WTC11 (cell line): ENCODE data around the gene ACTL8. TPM values are rescaled to one million over a fixed set of nuclear protein-coding genes. Genes with fewer than 3 reads are reported as not detected.
A peak's percentile ranks its signal among the peaks of the same experiment; 100 is the strongest.

Experiments used
- ATAC-seq: fragments of 200-7000 bp; cut with Tn5 transposase; 2 replicates; pipeline ENCODE4 v1.10.0; 2021; ENCODE audit warnings: mild to moderate bottlenecking, moderate library complexity
- CTCF ChIA-PET: fragments of 300-600 bp; sonication (Branson Sonifier 250); formaldehyde crosslinking; loops from one replicate; lab custom pipeline; 2021; ENCODE audit warnings: antibody characterized with exemption; lab: Charles Lee
- POLR2A ChIA-PET: fragments of 350-600 bp; sonication (Branson Sonifier 250); formaldehyde crosslinking; loops from one replicate; lab custom pipeline; 2021; ENCODE audit warnings: antibody characterized with exemption; lab: Charles Lee
- DNase-seq: peaks from one replicate; pipeline ENCODE4 v3.0.0; 2021; ENCODE audit warnings: low spot score
- H3K27ac Mint-ChIP-seq: 2 replicates; pipeline ENCODE4 v1.8.0; 2021; ENCODE audit warnings: mixed read lengths
- H3K27me3 Mint-ChIP-seq: 2 replicates; pipeline ENCODE4 v1.8.0; 2021; ENCODE audit warnings: low read depth, mild to moderate bottlenecking, moderate library complexity, mixed read lengths
- H3K36me3 Mint-ChIP-seq: 2 replicates; pipeline ENCODE4 v1.8.0; 2021; ENCODE audit warnings: mixed read lengths
- H3K4me1 Mint-ChIP-seq: 2 replicates; pipeline ENCODE4 v1.8.0; 2022; ENCODE audit warnings: mixed read lengths
- H3K4me3 Mint-ChIP-seq: 2 replicates; pipeline ENCODE4 v1.8.0; 2021; ENCODE audit warnings: mild to moderate bottlenecking, moderate library complexity, mixed read lengths
- H3K9me3 Mint-ChIP-seq: 2 replicates; pipeline ENCODE4 v1.8.0; 2021; ENCODE audit warnings: mixed read lengths
- ELF4 ChIP-seq: sonication (generic); formaldehyde crosslinking; IDR thresholded peaks from 2 replicates; pipeline ENCODE4 v1.8.1; 2022; ENCODE audit warnings: low read depth, mild to moderate bottlenecking, moderate library complexity, missing genetic modification reagents
- GABPB1 ChIP-seq: sonication (generic); formaldehyde crosslinking; IDR thresholded peaks from 2 replicates; pipeline ENCODE4 v1.8.1; 2023; ENCODE audit warnings: mild to moderate bottlenecking, missing genetic modification reagents
- JUN ChIP-seq: sonication (generic); formaldehyde crosslinking; IDR thresholded peaks from 2 replicates; pipeline ENCODE4 v1.8.0; 2023; ENCODE audit warnings: mild to moderate bottlenecking, missing genetic modification reagents
- KAT7 ChIP-seq: sonication (generic); formaldehyde crosslinking; IDR thresholded peaks from 2 replicates; pipeline ENCODE4 v1.8.1; 2023; ENCODE audit warnings: missing genetic modification reagents, mild to moderate bottlenecking, borderline replicate concordance
- MXD4 ChIP-seq: fragments of 250-450 bp; sonication (Bioruptor Pico); IDR thresholded peaks from 2 replicates; pipeline ENCODE4 v1.8.0; 2021; ENCODE audit warnings: mild to moderate bottlenecking, moderate library complexity, borderline replicate concordance
- NFYB ChIP-seq: sonication (generic); formaldehyde crosslinking; conservative IDR thresholded peaks from 2 replicates; pipeline ENCODE4 v1.8.0; 2022; ENCODE audit warnings: low read depth, missing genetic modification reagents
- NR1H2 ChIP-seq: sonication (generic); formaldehyde crosslinking; IDR thresholded peaks from 2 replicates; pipeline ENCODE4 v1.9.0; 2021; ENCODE audit warnings: mild to moderate bottlenecking, moderate library complexity, missing genetic modification reagents
- TEAD4 ChIP-seq: sonication (generic); formaldehyde crosslinking; IDR thresholded peaks from 2 replicates; pipeline ENCODE4 v1.8.0; 2022; ENCODE audit warnings: mild to moderate bottlenecking, missing genetic modification reagents
- ZNF232 ChIP-seq: sonication (generic); formaldehyde crosslinking; IDR thresholded peaks from 2 replicates; pipeline ENCODE4 v1.8.0; 2022; ENCODE audit warnings: mild to moderate bottlenecking, missing genetic modification reagents
- ZNF263 ChIP-seq: sonication (generic); formaldehyde crosslinking; IDR thresholded peaks from 2 replicates; pipeline ENCODE4 v1.8.1; 2022; ENCODE audit warnings: low read depth, mild to moderate bottlenecking, moderate library complexity, missing genetic modification reagents
- ZNF317 ChIP-seq: sonication (generic); formaldehyde crosslinking; IDR thresholded peaks from 2 replicates; pipeline ENCODE4 v1.8.1; 2023; ENCODE audit warnings: low read depth, mild to moderate bottlenecking, moderate library complexity, missing genetic modification reagents, borderline replicate concordance
- total RNA-seq: library from RNA; stranded (reverse); gene quantifications from 3 replicates; pipeline ENCODE4 v1.2.3, GENCODE V29; 2021
- TF ChIP-seq, protein P1 (sequence below): sonication (generic); formaldehyde crosslinking; conservative IDR thresholded peaks from 2 replicates; pipeline ENCODE4 v1.8.1; 2022; ENCODE audit warnings: mild to moderate bottlenecking, missing genetic modification reagents
- TF ChIP-seq, protein P2 (sequence below): sonication (generic); formaldehyde crosslinking; IDR thresholded peaks from 2 replicates; pipeline ENCODE4 v1.8.1; 2023; ENCODE audit warnings: mild to moderate bottlenecking, missing genetic modification reagents, moderate library complexity
- TF ChIP-seq, protein P3 (sequence below): sonication (generic); formaldehyde crosslinking; IDR thresholded peaks from 2 replicates; pipeline ENCODE4 v1.8.0; 2023; ENCODE audit warnings: missing genetic modification reagents, mild to moderate bottlenecking, borderline replicate concordance
- TF ChIP-seq, protein P4 (sequence below): sonication (generic); formaldehyde crosslinking; IDR thresholded peaks from 2 replicates; pipeline ENCODE4 v1.8.1; 2022; ENCODE audit warnings: low read depth, missing genetic modification reagents, borderline replicate concordance
- TF ChIP-seq, protein P5 (sequence below): sonication (generic); formaldehyde crosslinking; IDR thresholded peaks from 2 replicates; pipeline ENCODE4 v1.8.1; 2023; ENCODE audit warnings: mild to moderate bottlenecking, missing genetic modification reagents
- TF ChIP-seq, protein P6 (sequence below): sonication (generic); formaldehyde crosslinking; IDR thresholded peaks from 2 replicates; pipeline ENCODE4 v1.8.1; 2023; ENCODE audit warnings: mild to moderate bottlenecking, missing genetic modification reagents, borderline replicate concordance

Gene ACTL8
- total RNA-seq, 1 experiment from 2014 or later = 1.6 TPM

DNA sequence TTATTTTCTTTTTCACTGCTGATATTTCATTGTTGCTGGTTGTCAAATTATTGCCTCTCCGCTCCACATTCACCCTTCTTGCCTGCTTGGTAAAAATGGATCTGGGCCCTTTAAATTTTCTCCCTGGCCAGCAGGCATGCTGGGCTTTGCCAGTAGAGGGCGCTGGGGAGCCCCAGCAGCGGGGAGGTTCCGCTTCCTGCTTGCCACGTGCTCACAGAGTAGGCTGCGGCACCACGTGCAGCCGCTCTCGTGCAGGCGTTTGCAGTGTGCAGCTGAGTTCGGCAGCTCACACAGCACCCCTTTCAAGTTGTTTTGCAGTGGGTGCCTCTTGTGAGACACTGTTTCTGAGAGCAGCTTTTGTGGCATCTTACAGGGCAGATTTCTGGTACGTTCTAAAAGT is at the start of gene ACTL8 (continued):
- TF ChIP-seq, protein P1, sequence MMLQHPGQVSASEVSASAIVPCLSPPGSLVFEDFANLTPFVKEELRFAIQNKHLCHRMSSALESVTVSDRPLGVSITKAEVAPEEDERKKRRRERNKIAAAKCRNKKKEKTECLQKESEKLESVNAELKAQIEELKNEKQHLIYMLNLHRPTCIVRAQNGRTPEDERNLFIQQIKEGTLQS (CRISPR knock-in tag) = no peak
- TF ChIP-seq, protein P2, sequence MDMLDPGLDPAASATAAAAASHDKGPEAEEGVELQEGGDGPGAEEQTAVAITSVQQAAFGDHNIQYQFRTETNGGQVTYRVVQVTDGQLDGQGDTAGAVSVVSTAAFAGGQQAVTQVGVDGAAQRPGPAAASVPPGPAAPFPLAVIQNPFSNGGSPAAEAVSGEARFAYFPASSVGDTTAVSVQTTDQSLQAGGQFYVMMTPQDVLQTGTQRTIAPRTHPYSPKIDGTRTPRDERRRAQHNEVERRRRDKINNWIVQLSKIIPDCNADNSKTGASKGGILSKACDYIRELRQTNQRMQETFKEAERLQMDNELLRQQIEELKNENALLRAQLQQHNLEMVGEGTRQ = peak; percentile 52
- TF ChIP-seq MXD4 = no peak

DNA sequence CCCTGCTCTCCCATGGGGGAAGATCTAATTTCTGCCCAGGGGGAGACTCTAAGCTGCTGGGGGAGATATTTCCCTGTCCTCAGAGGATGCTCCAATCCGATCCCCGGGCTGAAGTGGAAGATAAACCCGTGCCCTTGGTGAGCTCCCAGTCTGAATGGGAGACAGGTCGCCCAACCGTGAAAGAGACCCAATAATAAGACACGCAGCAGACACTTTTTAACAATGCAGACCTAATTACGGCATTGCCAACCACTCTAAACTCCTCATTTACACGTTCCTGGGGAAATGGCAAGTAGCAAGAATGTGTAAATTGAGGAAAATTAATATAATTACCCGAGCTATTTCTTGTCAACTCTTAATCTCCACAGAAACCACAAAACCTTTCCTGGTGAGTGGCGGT is 48.7 kb upstream of the ACTL8 start:
- TF ChIP-seq NFYB (CRISPR knock-in tag) (no peak), KAT7 (CRISPR knock-in tag) (no peak), GABPB1 (CRISPR knock-in tag) (no peak)
- TF ChIP-seq, protein P3, sequence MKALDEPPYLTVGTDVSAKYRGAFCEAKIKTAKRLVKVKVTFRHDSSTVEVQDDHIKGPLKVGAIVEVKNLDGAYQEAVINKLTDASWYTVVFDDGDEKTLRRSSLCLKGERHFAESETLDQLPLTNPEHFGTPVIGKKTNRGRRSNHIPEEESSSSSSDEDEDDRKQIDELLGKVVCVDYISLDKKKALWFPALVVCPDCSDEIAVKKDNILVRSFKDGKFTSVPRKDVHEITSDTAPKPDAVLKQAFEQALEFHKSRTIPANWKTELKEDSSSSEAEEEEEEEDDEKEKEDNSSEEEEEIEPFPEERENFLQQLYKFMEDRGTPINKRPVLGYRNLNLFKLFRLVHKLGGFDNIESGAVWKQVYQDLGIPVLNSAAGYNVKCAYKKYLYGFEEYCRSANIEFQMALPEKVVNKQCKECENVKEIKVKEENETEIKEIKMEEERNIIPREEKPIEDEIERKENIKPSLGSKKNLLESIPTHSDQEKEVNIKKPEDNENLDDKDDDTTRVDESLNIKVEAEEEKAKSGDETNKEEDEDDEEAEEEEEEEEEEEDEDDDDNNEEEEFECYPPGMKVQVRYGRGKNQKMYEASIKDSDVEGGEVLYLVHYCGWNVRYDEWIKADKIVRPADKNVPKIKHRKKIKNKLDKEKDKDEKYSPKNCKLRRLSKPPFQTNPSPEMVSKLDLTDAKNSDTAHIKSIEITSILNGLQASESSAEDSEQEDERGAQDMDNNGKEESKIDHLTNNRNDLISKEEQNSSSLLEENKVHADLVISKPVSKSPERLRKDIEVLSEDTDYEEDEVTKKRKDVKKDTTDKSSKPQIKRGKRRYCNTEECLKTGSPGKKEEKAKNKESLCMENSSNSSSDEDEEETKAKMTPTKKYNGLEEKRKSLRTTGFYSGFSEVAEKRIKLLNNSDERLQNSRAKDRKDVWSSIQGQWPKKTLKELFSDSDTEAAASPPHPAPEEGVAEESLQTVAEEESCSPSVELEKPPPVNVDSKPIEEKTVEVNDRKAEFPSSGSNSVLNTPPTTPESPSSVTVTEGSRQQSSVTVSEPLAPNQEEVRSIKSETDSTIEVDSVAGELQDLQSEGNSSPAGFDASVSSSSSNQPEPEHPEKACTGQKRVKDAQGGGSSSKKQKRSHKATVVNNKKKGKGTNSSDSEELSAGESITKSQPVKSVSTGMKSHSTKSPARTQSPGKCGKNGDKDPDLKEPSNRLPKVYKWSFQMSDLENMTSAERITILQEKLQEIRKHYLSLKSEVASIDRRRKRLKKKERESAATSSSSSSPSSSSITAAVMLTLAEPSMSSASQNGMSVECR (CRISPR knock-in tag) = no peak
- TF ChIP-seq, protein P4, sequence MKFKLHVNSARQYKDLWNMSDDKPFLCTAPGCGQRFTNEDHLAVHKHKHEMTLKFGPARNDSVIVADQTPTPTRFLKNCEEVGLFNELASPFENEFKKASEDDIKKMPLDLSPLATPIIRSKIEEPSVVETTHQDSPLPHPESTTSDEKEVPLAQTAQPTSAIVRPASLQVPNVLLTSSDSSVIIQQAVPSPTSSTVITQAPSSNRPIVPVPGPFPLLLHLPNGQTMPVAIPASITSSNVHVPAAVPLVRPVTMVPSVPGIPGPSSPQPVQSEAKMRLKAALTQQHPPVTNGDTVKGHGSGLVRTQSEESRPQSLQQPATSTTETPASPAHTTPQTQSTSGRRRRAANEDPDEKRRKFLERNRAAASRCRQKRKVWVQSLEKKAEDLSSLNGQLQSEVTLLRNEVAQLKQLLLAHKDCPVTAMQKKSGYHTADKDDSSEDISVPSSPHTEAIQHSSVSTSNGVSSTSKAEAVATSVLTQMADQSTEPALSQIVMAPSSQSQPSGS = no peak
- POLR2A ChIA-PET = no interaction called here
- ATAC-seq (no peak), DNase-seq (no peak)
- no peak overlapping the region for H3K4me3 Mint-ChIP-seq
- peaks cover 19% of the 10 kb centered on the region for H3K36me3 Mint-ChIP-seq
- H3K27ac Mint-ChIP-seq = no peak overlapping the region
- H3K9me3 Mint-ChIP-seq = peaks cover 29% of the 10 kb centered on the region
- peaks cover 9% of the 10 kb centered on the region for H3K27me3 Mint-ChIP-seq
- H3K4me1 Mint-ChIP-seq = no peaks in the 10 kb centered on the region
- CTCF ChIA-PET = interaction anchor here (1.0 to 1.9 kb wide), 5 partner anchors 10 to 203 kb away, joined by 3 to 9 read pairs (median 3); no protein-coding TSS in a partner anchor

DNA sequence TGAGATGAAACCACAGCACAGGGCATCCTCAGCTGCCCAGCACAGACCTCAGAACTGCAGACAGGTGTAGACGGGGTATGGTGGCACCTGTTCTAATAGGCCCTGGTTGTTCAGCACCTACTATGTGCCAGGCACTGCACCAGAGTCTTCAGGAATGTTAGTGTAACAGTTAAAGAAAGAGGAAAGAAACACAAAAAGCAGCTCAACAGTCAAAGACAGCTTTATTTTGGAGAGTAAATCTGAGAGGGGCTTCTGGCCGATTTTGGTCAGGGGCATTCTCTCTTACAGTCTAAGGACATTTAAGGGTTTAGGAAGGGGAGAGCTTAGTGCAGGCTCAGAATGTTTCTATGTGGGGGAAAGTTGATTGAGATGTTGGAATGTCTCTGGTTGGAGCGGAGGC is 45.2 kb upstream of the ACTL8 start:
- Mint-ChIP-seq H3K27me3 (peaks cover 12% of the 10 kb centered on the region), H3K27ac (no peak overlapping the region), H3K36me3 (peaks cover 23% of the 10 kb centered on the region), H3K4me1 (no peaks in the 10 kb centered on the region), H3K9me3 (peaks cover 34% of the 10 kb centered on the region), H3K4me3 (no peak overlapping the region)
- DNase-seq = no peak
- CTCF ChIA-PET = no interaction called here
- POLR2A ChIA-PET = no interaction called here
- ATAC-seq = no peak
- no peak for TF ChIP-seq JUN

DNA sequence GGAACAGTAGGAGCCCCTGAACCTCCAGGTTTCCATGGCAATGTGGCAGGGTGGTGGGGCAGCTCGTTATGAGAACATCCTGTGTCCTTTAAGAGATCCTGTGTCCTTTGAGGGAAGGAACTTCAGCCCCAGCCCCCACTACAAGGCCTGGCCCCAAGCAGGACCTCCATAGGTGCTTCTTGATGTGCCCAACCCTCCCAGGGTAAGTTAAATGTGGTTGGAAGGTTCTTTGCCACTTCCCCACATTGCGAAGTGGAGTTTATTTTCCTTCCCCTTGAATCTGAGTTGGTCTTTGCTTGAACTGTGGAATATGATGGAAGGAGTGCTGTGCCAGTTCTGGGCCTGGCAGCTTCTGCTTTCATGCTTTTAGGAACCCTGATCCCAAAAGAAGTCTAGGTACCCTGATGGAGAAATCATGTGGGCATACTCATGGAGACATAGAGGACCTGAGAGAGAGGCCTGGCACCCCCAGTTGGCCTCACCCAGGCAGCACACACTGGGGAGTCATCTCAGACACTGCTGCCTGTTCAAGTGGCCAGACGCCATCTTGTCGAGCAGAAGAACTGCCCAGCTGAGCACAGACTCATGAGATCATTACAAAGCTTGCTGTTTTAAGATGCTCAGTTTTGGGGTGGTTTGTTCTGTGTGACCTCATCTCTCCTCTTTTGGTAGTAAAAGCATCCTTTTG is 44.1 kb upstream of the ACTL8 start:
- POLR2A ChIA-PET = no interaction called here
- H3K4me3 Mint-ChIP-seq = no peak overlapping the region
- ATAC-seq (no peak), DNase-seq (no peak)
- H3K27ac Mint-ChIP-seq = no peak overlapping the region
- H3K4me1 Mint-ChIP-seq = no peaks in the 10 kb centered on the region
- peaks cover 12% of the 10 kb centered on the region for H3K27me3 Mint-ChIP-seq
- peaks cover 34% of the 10 kb centered on the region for H3K9me3 Mint-ChIP-seq
- CTCF ChIA-PET = no interaction called here
- peaks cover 23% of the 10 kb centered on the region for H3K36me3 Mint-ChIP-seq
- TF ChIP-seq ELF4 (CRISPR knock-in tag) = no peak
- TF ChIP-seq ZNF263 (CRISPR knock-in tag) = no peak
- TF ChIP-seq, protein P5, sequence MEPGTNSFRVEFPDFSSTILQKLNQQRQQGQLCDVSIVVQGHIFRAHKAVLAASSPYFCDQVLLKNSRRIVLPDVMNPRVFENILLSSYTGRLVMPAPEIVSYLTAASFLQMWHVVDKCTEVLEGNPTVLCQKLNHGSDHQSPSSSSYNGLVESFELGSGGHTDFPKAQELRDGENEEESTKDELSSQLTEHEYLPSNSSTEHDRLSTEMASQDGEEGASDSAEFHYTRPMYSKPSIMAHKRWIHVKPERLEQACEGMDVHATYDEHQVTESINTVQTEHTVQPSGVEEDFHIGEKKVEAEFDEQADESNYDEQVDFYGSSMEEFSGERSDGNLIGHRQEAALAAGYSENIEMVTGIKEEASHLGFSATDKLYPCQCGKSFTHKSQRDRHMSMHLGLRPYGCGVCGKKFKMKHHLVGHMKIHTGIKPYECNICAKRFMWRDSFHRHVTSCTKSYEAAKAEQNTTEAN (CRISPR knock-in tag) = no peak
- TF ChIP-seq, protein P6, sequence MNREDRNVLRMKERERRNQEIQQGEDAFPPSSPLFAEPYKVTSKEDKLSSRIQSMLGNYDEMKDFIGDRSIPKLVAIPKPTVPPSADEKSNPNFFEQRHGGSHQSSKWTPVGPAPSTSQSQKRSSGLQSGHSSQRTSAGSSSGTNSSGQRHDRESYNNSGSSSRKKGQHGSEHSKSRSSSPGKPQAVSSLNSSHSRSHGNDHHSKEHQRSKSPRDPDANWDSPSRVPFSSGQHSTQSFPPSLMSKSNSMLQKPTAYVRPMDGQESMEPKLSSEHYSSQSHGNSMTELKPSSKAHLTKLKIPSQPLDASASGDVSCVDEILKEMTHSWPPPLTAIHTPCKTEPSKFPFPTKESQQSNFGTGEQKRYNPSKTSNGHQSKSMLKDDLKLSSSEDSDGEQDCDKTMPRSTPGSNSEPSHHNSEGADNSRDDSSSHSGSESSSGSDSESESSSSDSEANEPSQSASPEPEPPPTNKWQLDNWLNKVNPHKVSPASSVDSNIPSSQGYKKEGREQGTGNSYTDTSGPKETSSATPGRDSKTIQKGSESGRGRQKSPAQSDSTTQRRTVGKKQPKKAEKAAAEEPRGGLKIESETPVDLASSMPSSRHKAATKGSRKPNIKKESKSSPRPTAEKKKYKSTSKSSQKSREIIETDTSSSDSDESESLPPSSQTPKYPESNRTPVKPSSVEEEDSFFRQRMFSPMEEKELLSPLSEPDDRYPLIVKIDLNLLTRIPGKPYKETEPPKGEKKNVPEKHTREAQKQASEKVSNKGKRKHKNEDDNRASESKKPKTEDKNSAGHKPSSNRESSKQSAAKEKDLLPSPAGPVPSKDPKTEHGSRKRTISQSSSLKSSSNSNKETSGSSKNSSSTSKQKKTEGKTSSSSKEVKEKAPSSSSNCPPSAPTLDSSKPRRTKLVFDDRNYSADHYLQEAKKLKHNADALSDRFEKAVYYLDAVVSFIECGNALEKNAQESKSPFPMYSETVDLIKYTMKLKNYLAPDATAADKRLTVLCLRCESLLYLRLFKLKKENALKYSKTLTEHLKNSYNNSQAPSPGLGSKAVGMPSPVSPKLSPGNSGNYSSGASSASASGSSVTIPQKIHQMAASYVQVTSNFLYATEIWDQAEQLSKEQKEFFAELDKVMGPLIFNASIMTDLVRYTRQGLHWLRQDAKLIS (CRISPR knock-in tag) = no peak
- no peak for TF ChIP-seq ZNF232 (CRISPR knock-in tag)
- TF ChIP-seq NR1H2 (CRISPR knock-in tag) = no peak
- no peak for TF ChIP-seq NFYB (CRISPR knock-in tag)
- TF ChIP-seq TEAD4 (CRISPR knock-in tag) = no peak
- no peak for TF ChIP-seq ZNF317 (CRISPR knock-in tag)
- no peak for TF ChIP-seq JUN
